ENCODE data around the gene CDK19.

GRCh38 chr6:110662490-110663211 is 152.6 kb downstream of the CDK19 start:
- no peak for TF ChIP-seq BRD9 (IDR thresholded peaks at IDR 0.05; ENCODE audit: low read depth, partially characterized antibody)
- no peak for TF ChIP-seq CREB1 (IDR thresholded peaks at IDR 0.05)
- no peak for TF ChIP-seq CREB1 (CRISPR knock-in tag; IDR thresholded peaks at IDR 0.05)
- TF ChIP-seq ZNF644 (tag; IDR thresholded peaks at IDR 0.05; ENCODE audit: low read depth) = no peak
- no peak for TF ChIP-seq CEBPB (tag; IDR thresholded peaks at IDR 0.05)
- no peak for TF ChIP-seq SMARCC2 (IDR thresholded peaks at IDR 0.05; ENCODE audit: low read depth)

All from K562 (cell line).